Common myeloid progenitor, CD34-positive (primary cell): ENCODE data around the gene PCOLCE2.
A peak's percentile ranks its signal among the peaks of the same experiment; 100 is the strongest.

Experiments
- CTCF ChIA-PET: fragments of 350-600 bp; sonication (Branson Sonifier 250); formaldehyde crosslinking; loops from one replicate; lab custom pipeline; 2021; ENCODE audit warnings: antibody characterized with exemption; lab: Charles Lee
- POLR2A ChIA-PET: fragments of 350-600 bp; sonication (Branson Sonifier 250); formaldehyde crosslinking; loops from one replicate; lab custom pipeline; 2021; ENCODE audit warnings: antibody characterized with exemption; lab: Charles Lee
- DNase-seq, 3 donors: peaks; one replicate each; pipeline versions ENCODE4 v3.0.0 to v3.0.0-alpha.2; 2013
- H3K27ac ChIP-seq, 2 experiments: 1 replicate in 1 of 2; 2 replicates in 1 of 2; pipeline ENCODE4 v1.7.0; 2013; ENCODE audit warnings: inconsistent platforms in 2 of 2, low read length in 2 of 2, mild to moderate bottlenecking in 2 of 2, low read depth in 1 of 2, moderate library complexity in 1 of 2; ENCODE audit not compliant: severe bottlenecking in 2 of 2, insufficient read depth in 1 of 2, poor library complexity in 1 of 2
- H3K27me3 ChIP-seq, 5 experiments: replicated peaks in 2 of 5; 1 replicate in 3 of 5; 2 replicates in 2 of 5; pipeline versions ENCODE4 v1.6.1 to v1.7.0; 2013; ENCODE audit warnings: low read length in 4 of 5, mild to moderate bottlenecking in 2 of 5, moderate library complexity in 2 of 5, inconsistent platforms in 1 of 5; ENCODE audit not compliant: insufficient read depth in 5 of 5, control insufficient read depth in 4 of 5
- H3K36me3 ChIP-seq, 4 experiments: 1 replicate in 2 of 4; 2 replicates in 2 of 4; pipeline versions ENCODE4 v1.6.1 to v1.7.0; 2013; ENCODE audit warnings: low read length in 3 of 4, control low read depth in 1 of 4, mild to moderate bottlenecking in 1 of 4; ENCODE audit not compliant: control insufficient read depth in 4 of 4, insufficient read depth in 4 of 4
- H3K4me1 ChIP-seq, 4 experiments: 1 replicate in 3 of 4; 2 replicates in 1 of 4; pipeline versions ENCODE4 v1.6.1 to v1.7.1; 2013; ENCODE audit warnings: low read length in 3 of 4, mild to moderate bottlenecking in 3 of 4, control low read depth in 1 of 4, inconsistent platforms in 1 of 4, moderate library complexity in 1 of 4; ENCODE audit not compliant: control insufficient read depth in 4 of 4, insufficient read depth in 4 of 4; ENCODE audit errors: control extremely low read depth in 1 of 4
- H3K4me3 ChIP-seq, 7 experiments: 1 replicate in 4 of 7; 2 replicates in 3 of 7; pipeline versions ENCODE4 v1.5.1 to v1.7.0; 2013; ENCODE audit warnings: mild to moderate bottlenecking in 7 of 7, low read length in 6 of 7, moderate library complexity in 6 of 7, inconsistent platforms in 2 of 7, low read depth in 2 of 7, control low read depth in 1 of 7; ENCODE audit not compliant: insufficient read depth in 4 of 7, control insufficient read depth in 1 of 7; ENCODE audit errors: extremely low read depth in 1 of 7
- H3K9me3 ChIP-seq, 5 experiments: 1 replicate in 4 of 5; 2 replicates in 1 of 5; pipeline versions ENCODE4 v1.6.1 to v1.7.1; 2013; ENCODE audit warnings: low read length in 4 of 5, mild to moderate bottlenecking in 2 of 5, inconsistent platforms in 1 of 5, low read depth in 1 of 5, moderate library complexity in 1 of 5; ENCODE audit not compliant: control insufficient read depth in 4 of 5, insufficient read depth in 2 of 5; ENCODE audit errors: control extremely low read depth in 1 of 5
- WGBS: methylation state at CpG from one replicate; pipeline ENCODE4 v1.1.5; 2013; ENCODE audit not compliant: insufficient coverage; 5-methylcytosine and 5-hydroxymethylcytosine counted together

PCOLCE2 gene

GRCh38 chr3:142858043-142858442 lies 30.8 kb downstream of the PCOLCE2 start:
- WGBS = 76% methylated on average over 2 of the region's 3 CpGs

GRCh38 chr3:142857056-142857455 lies 31.8 kb downstream of the PCOLCE2 start:
- no peaks in the 10 kb centered on the region for H3K4me1 ChIP-seq
- WGBS = 87% methylated on average over 4 of the region's 6 CpGs
- H3K9me3 ChIP-seq = no peaks in the 10 kb centered on the region
- H3K27ac ChIP-seq = no peak overlapping the region
- POLR2A ChIA-PET = no interaction called here
- H3K27me3 ChIP-seq = peaks cover 0 to 3% (median 0%) of the 10 kb centered on the region in 5 experiments
- DNase-seq = peak; percentile 2 to 31 (median 16)
- no peaks in the 10 kb centered on the region for H3K36me3 ChIP-seq
- CTCF ChIA-PET = interaction anchor here (1.0 to 1.2 kb wide), 2 partner anchors 10 to 19 kb away, joined by 3 to 4 read pairs; no protein-coding TSS in a partner anchor
- H3K4me3 ChIP-seq = no peak overlapping the region

More at GRCh38 chr3:142858043-142858442, 30.8 kb downstream of the PCOLCE2 start:
- CTCF ChIA-PET = no interaction called here
- POLR2A ChIA-PET = no interaction called here
- peaks cover 0 to 3% (median 0%) of the 10 kb centered on the region in 5 experiments for H3K27me3 ChIP-seq
- H3K4me3 ChIP-seq = no peak overlapping the region
- H3K27ac ChIP-seq = no peak overlapping the region
- DNase-seq = no peak
- H3K36me3 ChIP-seq = no peaks in the 10 kb centered on the region
- no peaks in the 10 kb centered on the region for H3K9me3 ChIP-seq
- H3K4me1 ChIP-seq = no peaks in the 10 kb centered on the region

DNA sequence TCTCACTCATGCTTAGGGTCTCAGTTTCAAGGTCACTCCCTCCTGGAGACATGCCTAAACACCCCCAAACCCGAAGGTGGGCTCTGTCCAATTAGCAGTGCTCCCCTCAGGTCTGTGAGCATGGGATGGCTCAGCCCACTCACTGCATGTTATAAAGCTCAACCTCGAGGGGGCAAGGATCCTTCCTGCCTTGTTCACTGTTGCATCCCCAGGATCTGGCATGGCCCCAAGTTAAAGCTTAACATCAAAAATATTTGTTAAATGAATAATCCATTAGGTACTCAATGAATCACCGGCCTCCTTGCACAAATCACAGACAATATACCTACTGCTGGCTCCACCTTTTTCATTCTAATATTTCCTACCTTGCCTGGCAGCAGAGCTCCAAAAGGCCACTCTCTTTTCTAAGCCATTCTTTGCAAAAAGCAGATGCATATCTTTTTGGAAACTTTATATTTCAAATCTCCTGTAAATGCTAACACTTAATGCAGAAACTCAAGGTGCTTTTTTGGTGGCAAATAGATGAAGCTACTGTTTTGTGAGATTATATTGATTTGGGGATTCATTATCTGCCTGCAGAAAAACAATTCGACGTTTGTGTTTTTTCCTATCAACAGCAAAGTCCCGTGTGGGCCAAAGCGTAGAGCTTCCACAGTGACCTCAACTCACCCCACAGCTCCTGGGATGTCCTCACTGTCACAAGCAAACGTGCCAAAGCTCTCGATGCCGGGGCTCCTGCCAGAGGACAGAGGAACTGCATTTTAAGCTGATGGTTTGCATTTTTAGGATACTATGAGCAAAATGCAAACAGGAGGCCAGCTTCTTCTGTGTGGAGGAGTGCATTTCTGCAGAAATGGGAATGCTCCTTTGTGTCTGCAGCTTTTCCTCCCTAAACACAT lies 35.4 kb downstream of the PCOLCE2 start:
- ChIA-PET POLR2A (interaction anchor here (0.7 kb wide), 1 partner anchor 19 kb away, joined by 4 read pairs; no protein-coding TSS in a partner anchor), CTCF (interaction anchor here (1.6 to 1.7 kb wide), 2 partner anchors 10 to 25 kb away, joined by 3 read pairs; no protein-coding TSS in a partner anchor)
- H3K36me3 ChIP-seq = no peaks in the 10 kb centered on the region

GRCh38 chr3:142852009-142852408 lies 36.9 kb downstream of the PCOLCE2 start:
- H3K4me1 ChIP-seq = no peaks in the 10 kb centered on the region
- 100% methylated on average over 3 of the region's 4 CpGs for WGBS
- H3K27me3 ChIP-seq = peaks cover 0 to 1% (median 0%) of the 10 kb centered on the region in 5 experiments
- no peaks in the 10 kb centered on the region for H3K9me3 ChIP-seq
- CTCF ChIA-PET = interaction anchor here (1.6 kb wide), 1 partner anchor 12 kb away, joined by 3 read pairs; no protein-coding TSS in a partner anchor
- POLR2A ChIA-PET = interaction anchor here (0.6 kb wide), 1 partner anchor 36 kb away, joined by 5 read pairs; no protein-coding TSS in a partner anchor
- no peak for DNase-seq
- no peak overlapping the region for H3K4me3 ChIP-seq
- H3K36me3 ChIP-seq = no peaks in the 10 kb centered on the region
- no peak overlapping the region for H3K27ac ChIP-seq

More for the DNA sequence above, 35.4 kb downstream of the PCOLCE2 start:
- DNase-seq = no peak
- Histone ChIP-seq H3K9me3 (no peaks in the 10 kb centered on the region), H3K27ac (no peak overlapping the region), H3K27me3 (peaks cover 0 to 1% (median 0%) of the 10 kb centered on the region in 5 experiments), H3K4me3 (no peak overlapping the region), H3K4me1 (no peaks in the 10 kb centered on the region)
- 84% methylated on average over 7 of the region's 10 CpGs for WGBS

GRCh38 chr3:142850395-142851023 lies 38.4 kb downstream of the PCOLCE2 start:
- H3K36me3 ChIP-seq = no peaks in the 10 kb centered on the region
- H3K4me1 ChIP-seq = no peaks in the 10 kb centered on the region
- no peak overlapping the region for H3K4me3 ChIP-seq
- 92% methylated on average over 2 of the region's 2 CpGs for WGBS
- POLR2A ChIA-PET = interaction anchor here (0.6 kb wide), 1 partner anchor 532 kb away, joined by 4 read pairs; no protein-coding TSS in a partner anchor
- H3K27ac ChIP-seq = no peak overlapping the region
- CTCF ChIA-PET = interaction anchor here (3.2 kb wide), 1 partner anchor 21 kb away, joined by 15 read pairs; no protein-coding TSS in a partner anchor
- no peaks in the 10 kb centered on the region for H3K9me3 ChIP-seq
- peak in 1 of 3 donors; percentile 4 for DNase-seq
- H3K27me3 ChIP-seq = peaks cover 0 to 1% (median 0%) of the 10 kb centered on the region in 5 experiments

- no peak for DNase-seq
- no peak overlapping the region for H3K4me3 ChIP-seq
- H3K27ac ChIP-seq = no peak overlapping the region
- H3K27me3 ChIP-seq = peaks cover 0 to 1% (median 0%) of the 10 kb centered on the region in 5 experiments
- POLR2A ChIA-PET = no interaction called here
- CTCF ChIA-PET = interaction anchor here (0.7 to 3.2 kb wide), 2 partner anchors 20 to 22 kb away, joined by 3 to 15 read pairs; no protein-coding TSS in a partner anchor
- H3K36me3 ChIP-seq = no peaks in the 10 kb centered on the region
- no peaks in the 10 kb centered on the region for H3K9me3 ChIP-seq
- WGBS = 100% methylated on average over 1 of the region's 3 CpGs
- H3K4me1 ChIP-seq = no peaks in the 10 kb centered on the region
These were observed 39.7 kb downstream of the PCOLCE2 start for GRCh38 chr3:142849148-142849547.
